B cell (primary cell): Measurements from ENCODE around the gene HNRNPLL. TPM values are rescaled to one million over a fixed set of nuclear protein-coding genes. Genes with fewer than 3 reads are reported as not detected.

Experiments
- ATAC-seq: fragments of 200-7000 bp; cut with Tn5 transposase; one replicate; pipeline ENCODE4 v1.10.0; 2021; ENCODE audit warnings: low read depth, mild to moderate bottlenecking, moderate number of reproducible peaks, moderate library complexity
- CTCF ChIA-PET: fragments of 350-600 bp; sonication (Branson Sonifier 250); formaldehyde crosslinking; loops from one replicate; lab custom pipeline; 2021; ENCODE audit warnings: antibody characterized with exemption, inconsistent platforms; lab: Charles Lee
- POLR2A ChIA-PET: fragments of 350-600 bp; sonication (Branson Sonifier 250); formaldehyde crosslinking; loops from one replicate; lab custom pipeline; 2021; ENCODE audit warnings: antibody characterized with exemption; lab: Charles Lee
- DNase-seq: peaks from one replicate; pipeline ENCODE4 v3.0.0; 2013
- H2AFZ ChIP-seq: 2 replicates; pipeline ENCODE4 v1.6.1; 2012; ENCODE audit warnings: mild to moderate bottlenecking, low read depth, low read length; ENCODE audit not compliant: insufficient read depth, poor library complexity, severe bottlenecking
- H3K27ac ChIP-seq, 2 donors: 1 replicate in 1 of 2; 2 replicates in 1 of 2; pipeline ENCODE4 v1.5.1; 2012 to 2013; ENCODE audit warnings: low read length in 2 of 2, mild to moderate bottlenecking in 2 of 2, moderate library complexity in 1 of 2
- H3K27me3 ChIP-seq, 4 experiments: fragments of 200-600 bp in 1 of 4; sonication (generic) in 1 of 4; replicated peaks in 1 of 4; 1 replicate in 2 of 4; 2 replicates in 2 of 4; pipeline versions ENCODE4 v1.6.1 to v1.7.0; 2013 to 2016; ENCODE audit warnings: low read length in 3 of 4, mild to moderate bottlenecking in 2 of 4, mixed read lengths in 1 of 4, moderate library complexity in 1 of 4; ENCODE audit not compliant: insufficient read depth in 4 of 4, control insufficient read depth in 3 of 4; ENCODE audit errors: control extremely low read depth in 1 of 4
- H3K36me3 ChIP-seq, 2 experiments: replicated peaks in 1 of 2; 1 replicate in 1 of 2; 2 replicates in 1 of 2; pipeline versions ENCODE4 v1.6.1 to v1.7.1; 2013; ENCODE audit warnings: low read length in 1 of 2; ENCODE audit not compliant: insufficient read depth in 2 of 2, control insufficient read depth in 1 of 2; ENCODE audit errors: control extremely low read depth in 1 of 2, extremely low read depth in 1 of 2
- H3K4me1 ChIP-seq, 2 donors: fragments of 200-600 bp in 1 of 2; sonication (generic) in 1 of 2; 1 replicate in 1 of 2; 2 replicates in 1 of 2; pipeline versions ENCODE4 v1.5.1 to v1.6.1; 2013 to 2017; ENCODE audit warnings: low read length in 2 of 2; ENCODE audit not compliant: control insufficient read depth in 2 of 2, insufficient read depth in 2 of 2
- H3K4me2 ChIP-seq: replicated peaks from 2 replicates; pipeline ENCODE3; 2012; ENCODE audit warnings: mild to moderate bottlenecking, low read depth, low read length; ENCODE audit not compliant: poor library complexity, severe bottlenecking
- H3K4me3 ChIP-seq, 5 experiments: fragments of 200-600 bp in 1 of 5; sonication (generic) in 1 of 5; 1 replicate in 3 of 5; 2 replicates in 2 of 5; pipeline versions ENCODE4 v1.5.1 to v1.7.0; 2011 to 2016; ENCODE audit warnings: low read length in 4 of 5, mild to moderate bottlenecking in 4 of 5, low read depth in 2 of 5, control low read depth in 1 of 5, moderate library complexity in 1 of 5; ENCODE audit not compliant: insufficient read depth in 1 of 5; ENCODE audit errors: control extremely low read depth in 1 of 5, extremely low read depth in 1 of 5
- H3K79me2 ChIP-seq: fragments of 200-600 bp; sonication (generic); one replicate; pipeline ENCODE4 v1.6.0; 2016; ENCODE audit warnings: low read length; ENCODE audit not compliant: control insufficient read depth, insufficient read depth
- H3K9ac ChIP-seq: fragments of 200-600 bp; sonication (generic); 2 replicates; pipeline ENCODE4 v1.6.1; 2017; ENCODE audit warnings: mild to moderate bottlenecking, low read length, moderate library complexity
- H3K9me3 ChIP-seq, 3 donors: one replicate each; pipeline versions ENCODE4 v1.6.1 to v1.7.1; 2013; ENCODE audit warnings: low read length in 2 of 3; ENCODE audit not compliant: control insufficient read depth in 2 of 3, insufficient read depth in 1 of 3; ENCODE audit errors: control extremely low read depth in 1 of 3
- H4K20me1 ChIP-seq: 2 replicates; pipeline ENCODE4 v1.6.0; 2012; ENCODE audit warnings: mild to moderate bottlenecking, low read length; ENCODE audit not compliant: insufficient read depth, control insufficient read depth, poor library complexity, severe bottlenecking
- H3K27ac Mint-ChIP-seq: one replicate; pipeline ENCODE4 v1.8.0; 2021; ENCODE audit warnings: mixed read lengths
- H3K27me3 Mint-ChIP-seq: one replicate; pipeline ENCODE4 v1.8.0; 2021; ENCODE audit warnings: mixed read lengths
- H3K4me1 Mint-ChIP-seq: one replicate; pipeline ENCODE4 v1.8.0; 2021; ENCODE audit warnings: mixed read lengths
- H3K4me3 Mint-ChIP-seq: one replicate; pipeline ENCODE4 v1.8.0; 2021; ENCODE audit warnings: mixed read lengths
- H3K9me3 Mint-ChIP-seq: one replicate; pipeline ENCODE4 v1.8.0; 2022; ENCODE audit warnings: mixed read lengths; ENCODE audit not compliant: insufficient read depth
- CTCF ChIP-seq: fragments of 200-600 bp; IDR thresholded peaks from one replicate; pipeline ENCODE4 v1.8.0; 2022; ENCODE audit warnings: antibody characterized with exemption, mild to moderate bottlenecking
- EZH2 ChIP-seq: IDR thresholded peaks from 2 replicates; pipeline ENCODE4 v1.6.1; 2012; ENCODE audit warnings: borderline replicate concordance, low read depth, mild to moderate bottlenecking, moderate library complexity, low read length; ENCODE audit not compliant: insufficient read depth, poor library complexity, severe bottlenecking
- WGBS: methylation state at CpG from one replicate; pipeline ENCODE4 v1.1.5; 2013; ENCODE audit warnings: missing lambda C conversion rate; ENCODE audit not compliant: insufficient coverage; 5-methylcytosine and 5-hydroxymethylcytosine counted together
- intact Hi-C: fragments of 100-400 bp; cut with micrococcal nuclease; formaldehyde crosslinking; loops from one replicate; pipeline ENCODE4 v1.10.0; 2022
- polyA plus RNA-seq: library from polyadenylated mRNA; depleted of rRNA; stranded (reverse); fragments of >200 nt; gene quantifications from 2 replicates; pipeline ENCODE4 v1.2.3, GENCODE V29; 2012
- total RNA-seq, 2 donors: library from RNA; stranded (reverse); fragments of 120-200 nt in 1 of 2; gene quantifications; 1 replicate in 1 of 2; 2 replicates in 1 of 2; pipeline versions ENCODE4 v1.2.3 to v1.2.4, GENCODE V29; 2013 to 2022

Gene HNRNPLL
- total and polyA plus RNA-seq, 2 donors (not counting 1 experiment from before 2014, with no cell fraction given), result 2.1 to 6.7 TPM

DNA sequence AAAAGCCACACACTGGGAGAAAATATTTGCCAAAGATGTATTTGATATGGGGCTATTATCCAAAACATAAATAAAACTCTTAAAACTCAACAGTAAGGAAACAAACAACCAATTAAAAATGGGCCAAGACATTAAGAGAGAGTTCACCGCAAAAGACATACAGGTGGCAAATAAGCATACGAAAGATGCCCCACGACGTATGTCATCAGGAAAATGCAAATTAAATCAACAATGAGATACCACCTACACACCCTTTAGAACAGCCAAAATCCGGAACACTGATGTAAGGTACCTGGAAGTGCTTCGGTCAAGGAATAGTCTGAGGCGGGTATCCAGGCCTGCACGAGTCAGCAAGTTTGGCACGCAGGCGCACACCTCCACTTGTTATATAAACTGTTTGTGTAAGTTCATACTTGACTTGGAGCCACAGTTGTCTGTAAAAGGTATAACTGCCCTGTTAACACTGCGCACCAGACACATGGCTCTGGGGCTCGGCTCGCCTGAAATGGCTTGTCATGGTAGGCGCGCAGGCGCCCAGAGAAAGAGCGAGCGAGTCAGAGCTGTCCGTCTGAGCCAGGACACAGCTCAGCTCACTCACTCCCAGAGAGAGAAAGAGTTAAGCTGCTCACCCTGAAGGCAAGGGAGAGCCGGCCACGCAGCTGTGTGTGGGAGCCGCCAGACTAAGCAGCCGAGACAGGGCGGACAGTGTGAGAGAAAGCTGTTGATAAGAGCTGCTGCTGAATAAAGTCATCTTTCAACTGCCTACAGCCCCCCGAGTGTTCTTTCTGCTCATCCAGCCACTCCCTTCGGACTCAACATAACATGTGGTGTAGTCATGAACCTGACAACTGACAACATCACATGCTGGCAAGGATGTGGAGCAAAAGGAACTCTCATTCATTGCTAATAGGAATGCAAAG, 87.3 kb downstream of the HNRNPLL start:
- no peaks in the 10 kb centered on the region for H3K36me3 ChIP-seq
- no peaks in the 10 kb centered on the region for H3K79me2 ChIP-seq
- Mint-ChIP-seq H3K27ac (no peak overlapping the region), H3K27me3 (peaks cover 13% of the 10 kb centered on the region), H3K4me3 (no peak overlapping the region), H3K9me3 (no peaks in the 10 kb centered on the region), H3K4me1 (no peaks in the 10 kb centered on the region)
- H3K27ac ChIP-seq, result no peak overlapping the region
- WGBS, result 94% methylated on average over 11 of the region's 26 CpGs
- TF ChIP-seq EZH2 (no peak), CTCF (no peak)
- no peak overlapping the region for H3K4me2 ChIP-seq
- H3K4me3 ChIP-seq, result no peak overlapping the region
- peaks cover 0 to 4% (median 0%) of the 10 kb centered on the region in 3 donors for H3K9me3 ChIP-seq
- H3K4me1 ChIP-seq, result no peaks in the 10 kb centered on the region
- CTCF ChIA-PET, result interaction anchor here (2.0 kb wide), 1 partner anchor 200 kb away, joined by 13 read pairs; no protein-coding TSS in a partner anchor
- no peaks in the 10 kb centered on the region for H4K20me1 ChIP-seq
- ATAC-seq, result no peak
- H3K27me3 ChIP-seq, result peaks cover 0 to 5% (median 0%) of the 10 kb centered on the region in 4 experiments
- DNase-seq, result no peak
- intact Hi-C loops, result no loop called here
- no peak overlapping the region for H2AFZ ChIP-seq
- POLR2A ChIA-PET, result no interaction called here
- no peak overlapping the region for H3K9ac ChIP-seq

DNA sequence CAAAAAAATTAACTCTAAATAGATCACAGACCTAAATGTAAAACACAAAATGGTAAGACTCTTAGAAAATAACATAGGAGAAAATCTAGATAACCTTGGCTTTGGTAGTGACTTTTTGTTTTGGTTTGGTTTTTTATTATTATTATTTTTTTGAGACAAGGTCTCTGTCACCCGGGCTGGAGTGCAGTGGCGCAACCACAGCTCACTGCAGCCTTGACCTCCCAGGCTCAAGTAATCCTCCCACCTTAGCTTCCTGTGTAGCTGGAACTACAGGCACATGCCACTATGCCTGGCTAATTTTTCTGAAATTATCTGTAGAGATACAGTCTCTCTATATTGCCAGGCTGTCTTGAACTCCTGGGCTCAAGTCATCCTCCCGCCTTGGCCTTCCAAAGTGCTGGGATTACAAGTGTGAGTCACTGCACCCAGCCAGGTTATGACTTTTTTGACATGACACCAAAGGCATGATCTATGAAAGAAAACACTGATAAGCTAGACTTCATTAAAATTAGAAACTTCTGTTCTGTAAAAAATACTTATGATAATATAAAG, 88.0 kb downstream of the HNRNPLL start:
- no peaks in the 10 kb centered on the region for H3K9me3 Mint-ChIP-seq
- no peak for DNase-seq
- no peak overlapping the region for H3K4me3 ChIP-seq
- no peak overlapping the region for H3K9ac ChIP-seq
- peaks cover 0 to 4% (median 0%) of the 10 kb centered on the region in 3 donors for H3K9me3 ChIP-seq
- no peak overlapping the region for H3K4me2 ChIP-seq
- CTCF ChIA-PET, result interaction anchor here (2.0 kb wide), 1 partner anchor 199 kb away, joined by 13 read pairs; no protein-coding TSS in a partner anchor
- H3K4me1 ChIP-seq, result no peaks in the 10 kb centered on the region
- H3K27ac ChIP-seq, result no peak overlapping the region
- no peak overlapping the region for H3K27ac Mint-ChIP-seq
- POLR2A ChIA-PET, result no interaction called here
- H3K4me1 Mint-ChIP-seq, result no peaks in the 10 kb centered on the region
- intact Hi-C loops, result no loop called here
- H3K27me3 ChIP-seq, result peaks cover 0 to 5% (median 0%) of the 10 kb centered on the region in 4 experiments
- no peak for ATAC-seq
- WGBS, result no CpG with 5 or more reads among the region's 3 CpGs
- no peak overlapping the region for H2AFZ ChIP-seq
- H3K36me3 ChIP-seq, result no peaks in the 10 kb centered on the region
- no peak overlapping the region for H3K4me3 Mint-ChIP-seq
- TF ChIP-seq CTCF (no peak), EZH2 (no peak)
- peaks cover 13% of the 10 kb centered on the region for H3K27me3 Mint-ChIP-seq
- no peaks in the 10 kb centered on the region for H3K79me2 ChIP-seq
- H4K20me1 ChIP-seq, result no peaks in the 10 kb centered on the region
